GM23338 (cell line): Measurements from ENCODE around the gene SMIM35. TPM values are rescaled to one million over a fixed set of nuclear protein-coding genes. Genes with fewer than 3 reads are reported as not detected.

Experiments used
- ATAC-seq: fragments of 200-7000 bp; cut with Tn5 transposase; 3 replicates; pipeline ENCODE4 v1.9.1; 2020
- DNase-seq: peaks from one replicate; pipeline ENCODE4 v3.0.0-alpha.2; 2015; ENCODE audit warnings: low spot score
- H2AFZ ChIP-seq: fragments of 200-600 bp; sonication (generic); 2 replicates; pipeline ENCODE4 v1.8.0; 2016; ENCODE audit warnings: antibody characterized with exemption, mild to moderate bottlenecking, moderate library complexity
- H3F3A ChIP-seq: fragments of 200-600 bp; sonication (generic); replicated peaks from 2 replicates; pipeline ENCODE4 v1.8.0; 2017; ENCODE audit warnings: antibody characterized with exemption, mixed run types, low read depth
- H3K27ac ChIP-seq: fragments of 200-600 bp; sonication (generic); 2 replicates; pipeline ENCODE4 v1.6.1; 2016; ENCODE audit warnings: low read depth
- H3K27me3 ChIP-seq: fragments of 200-600 bp; sonication (generic); 2 replicates; pipeline ENCODE4 v1.8.0; 2016; ENCODE audit warnings: mild to moderate bottlenecking, mixed run types, moderate library complexity; ENCODE audit not compliant: insufficient read depth
- H3K36me3 ChIP-seq: fragments of 200-600 bp; sonication (generic); 2 replicates; pipeline ENCODE4 v1.8.0; 2016; ENCODE audit warnings: mild to moderate bottlenecking; ENCODE audit not compliant: insufficient read depth
- H3K4me1 ChIP-seq: fragments of 200-600 bp; sonication (generic); 2 replicates; pipeline ENCODE4 v1.8.0; 2016; ENCODE audit warnings: mild to moderate bottlenecking, moderate library complexity; ENCODE audit not compliant: insufficient read depth
- H3K4me2 ChIP-seq: fragments of 200-600 bp; sonication (generic); 2 replicates; pipeline ENCODE4 v1.7.1; 2017; ENCODE audit warnings: mixed run types
- H3K4me3 ChIP-seq: fragments of 200-600 bp; sonication (generic); 2 replicates; pipeline ENCODE4 v1.6.1; 2016; ENCODE audit warnings: mixed run types
- H3K79me2 ChIP-seq: fragments of 200-600 bp; sonication (generic); replicated peaks from 2 replicates; pipeline ENCODE4 v1.8.0; 2017; ENCODE audit warnings: mild to moderate bottlenecking; ENCODE audit not compliant: insufficient read depth
- H3K9me2 ChIP-seq: fragments of 200-600 bp; sonication (generic); 2 replicates; pipeline ENCODE4 v1.8.0; 2017; ENCODE audit not compliant: insufficient read depth
- H4K20me1 ChIP-seq: fragments of 200-600 bp; sonication (generic); replicated peaks from 2 replicates; pipeline ENCODE4 v1.8.0; 2017; ENCODE audit warnings: mild to moderate bottlenecking; ENCODE audit not compliant: insufficient read depth
- H3K27ac Mint-ChIP-seq: 2 replicates; pipeline ENCODE4 v1.8.0; 2020; ENCODE audit warnings: inconsistent platforms, mild to moderate bottlenecking, moderate library complexity, mixed read lengths
- H3K27me3 Mint-ChIP-seq: 3 replicates; pipeline ENCODE4 v1.8.0; 2022; ENCODE audit warnings: low read depth, mild to moderate bottlenecking, moderate library complexity, mixed read lengths, inconsistent platforms; ENCODE audit not compliant: insufficient read depth, poor library complexity
- H3K36me3 Mint-ChIP-seq: 3 replicates; pipeline ENCODE4 v1.8.0; 2021; ENCODE audit warnings: low read depth, mild to moderate bottlenecking, inconsistent platforms, moderate library complexity, mixed read lengths
- H3K4me1 Mint-ChIP-seq: 3 replicates; pipeline ENCODE4 v1.8.0; 2020; ENCODE audit warnings: mild to moderate bottlenecking, inconsistent platforms, mixed read lengths
- H3K4me3 Mint-ChIP-seq: 3 replicates; pipeline ENCODE4 v1.8.0; 2021; ENCODE audit warnings: moderate library complexity, mild to moderate bottlenecking, inconsistent platforms, mixed read lengths
- H3K9me3 Mint-ChIP-seq: 3 replicates; pipeline ENCODE4 v1.8.0; 2020; ENCODE audit warnings: moderate library complexity, mild to moderate bottlenecking, inconsistent platforms, mixed read lengths
- CREB1 ChIP-seq: fragments of 250-450 bp; sonication (Bioruptor Pico); IDR thresholded peaks from 2 replicates; pipeline ENCODE4 v1.5.0; 2020; ENCODE audit warnings: low read depth, mild to moderate bottlenecking, moderate library complexity
- ETS1 ChIP-seq: IDR thresholded peaks from 2 replicates; pipeline ENCODE4 v1.6.1; 2016; ENCODE audit warnings: antibody characterized with exemption
- EZH2 ChIP-seq: fragments of 200-600 bp; sonication (generic); IDR thresholded peaks from one replicate; pipeline ENCODE4 v1.8.0; 2017; ENCODE audit warnings: antibody characterized with exemption, mild to moderate bottlenecking, low read depth; ENCODE audit not compliant: unreplicated experiment
- EZH2phosphoT487 ChIP-seq: fragments of 200-600 bp; sonication (generic); IDR thresholded peaks from one replicate; pipeline ENCODE4 v1.8.1; 2018; ENCODE audit warnings: antibody characterized with exemption; ENCODE audit not compliant: unreplicated experiment
- JUNB ChIP-seq: IDR thresholded peaks from one replicate; pipeline ENCODE4 v1.6.1; 2016; ENCODE audit warnings: antibody characterized with exemption; ENCODE audit not compliant: unreplicated experiment
- NANOG ChIP-seq: IDR thresholded peaks from 2 replicates; pipeline ENCODE4 v1.6.1; 2016; ENCODE audit warnings: antibody characterized with exemption, borderline replicate concordance
- POLR2AphosphoS5 ChIP-seq: IDR thresholded peaks from 2 replicates; pipeline ENCODE4 v1.6.1; 2016; ENCODE audit warnings: antibody characterized with exemption, low read depth
- REST ChIP-seq: IDR thresholded peaks from one replicate; pipeline ENCODE4 v1.6.1; 2018; ENCODE audit warnings: antibody characterized with exemption; ENCODE audit not compliant: unreplicated experiment
- STAT1 ChIP-seq: IDR thresholded peaks from one replicate; pipeline ENCODE4 v1.6.1; 2016; ENCODE audit warnings: antibody characterized with exemption; ENCODE audit not compliant: unreplicated experiment
- ZNF114 ChIP-seq: fragments of 250-450 bp; sonication (Bioruptor Pico); IDR thresholded peaks from 2 replicates; pipeline ENCODE4 v1.5.0; 2020; ENCODE audit warnings: mild to moderate bottlenecking, moderate library complexity
- ZNF331 ChIP-seq: fragments of 250-450 bp; sonication (Bioruptor Pico); IDR thresholded peaks from 2 replicates; pipeline ENCODE4 v1.5.0; 2020; ENCODE audit warnings: low read depth, mild to moderate bottlenecking, moderate library complexity
- polyA plus RNA-seq: library from polyadenylated mRNA; unstranded; fragments of >200 nt; fragmentation: Nextera tagmentation; extraction: Ambion mirVana; gene quantifications from 2 replicates; pipeline ENCODE4 v1.2.1, GENCODE V29; 2016
- total RNA-seq: library from RNA; depleted of rRNA; stranded (reverse); fragments of >200 nt; shearing (Covaris generic); gene quantifications from 2 replicates; pipeline ENCODE4 v1.2.3, GENCODE V29; 2014
- TF ChIP-seq, protein P1 (sequence below): fragments of 250-450 bp; sonication (Bioruptor Pico); IDR thresholded peaks from 2 replicates; pipeline ENCODE4 v1.5.0; 2020; ENCODE audit warnings: mild to moderate bottlenecking, moderate library complexity
- TF ChIP-seq, protein P2 (sequence below), 2 experiments: fragments of 200-600 bp in 1 of 2; sonication (generic) in 1 of 2; conservative IDR thresholded peaks; 2 replicates each; pipeline versions ENCODE4 v1.5.1 to v1.6.1; 2016 to 2017; ENCODE audit warnings: antibody characterized with exemption in 2 of 2, low read depth in 2 of 2, mild to moderate bottlenecking in 2 of 2, moderate library complexity in 1 of 2

Gene SMIM35
- total and polyA plus RNA-seq, 2 experiments from 2014 or later: not detected

GRCh38 chr11:118065384-118065783 lies 21.4 kb downstream of the SMIM35 start:
- 0 out of 2 replicates have a peak, but pooled peaks cover 4% of the 10 kb centered on the region for H3K9me2 ChIP-seq
- Mint-ChIP-seq H3K27ac (no peak overlapping the region), H3K9me3 (no peaks in the 10 kb centered on the region), H3K4me3 (no peak overlapping the region), H3K4me1 (no peaks in the 10 kb centered on the region; the same call in 1 of the 3 replicates), H3K36me3 (no peaks in the 10 kb centered on the region), H3K27me3 (peaks cover 6% of the 10 kb centered on the region)
- no peak overlapping the region for H3K4me3 ChIP-seq
- H4K20me1 ChIP-seq: no peaks in the 10 kb centered on the region
- TF ChIP-seq, protein P1, sequence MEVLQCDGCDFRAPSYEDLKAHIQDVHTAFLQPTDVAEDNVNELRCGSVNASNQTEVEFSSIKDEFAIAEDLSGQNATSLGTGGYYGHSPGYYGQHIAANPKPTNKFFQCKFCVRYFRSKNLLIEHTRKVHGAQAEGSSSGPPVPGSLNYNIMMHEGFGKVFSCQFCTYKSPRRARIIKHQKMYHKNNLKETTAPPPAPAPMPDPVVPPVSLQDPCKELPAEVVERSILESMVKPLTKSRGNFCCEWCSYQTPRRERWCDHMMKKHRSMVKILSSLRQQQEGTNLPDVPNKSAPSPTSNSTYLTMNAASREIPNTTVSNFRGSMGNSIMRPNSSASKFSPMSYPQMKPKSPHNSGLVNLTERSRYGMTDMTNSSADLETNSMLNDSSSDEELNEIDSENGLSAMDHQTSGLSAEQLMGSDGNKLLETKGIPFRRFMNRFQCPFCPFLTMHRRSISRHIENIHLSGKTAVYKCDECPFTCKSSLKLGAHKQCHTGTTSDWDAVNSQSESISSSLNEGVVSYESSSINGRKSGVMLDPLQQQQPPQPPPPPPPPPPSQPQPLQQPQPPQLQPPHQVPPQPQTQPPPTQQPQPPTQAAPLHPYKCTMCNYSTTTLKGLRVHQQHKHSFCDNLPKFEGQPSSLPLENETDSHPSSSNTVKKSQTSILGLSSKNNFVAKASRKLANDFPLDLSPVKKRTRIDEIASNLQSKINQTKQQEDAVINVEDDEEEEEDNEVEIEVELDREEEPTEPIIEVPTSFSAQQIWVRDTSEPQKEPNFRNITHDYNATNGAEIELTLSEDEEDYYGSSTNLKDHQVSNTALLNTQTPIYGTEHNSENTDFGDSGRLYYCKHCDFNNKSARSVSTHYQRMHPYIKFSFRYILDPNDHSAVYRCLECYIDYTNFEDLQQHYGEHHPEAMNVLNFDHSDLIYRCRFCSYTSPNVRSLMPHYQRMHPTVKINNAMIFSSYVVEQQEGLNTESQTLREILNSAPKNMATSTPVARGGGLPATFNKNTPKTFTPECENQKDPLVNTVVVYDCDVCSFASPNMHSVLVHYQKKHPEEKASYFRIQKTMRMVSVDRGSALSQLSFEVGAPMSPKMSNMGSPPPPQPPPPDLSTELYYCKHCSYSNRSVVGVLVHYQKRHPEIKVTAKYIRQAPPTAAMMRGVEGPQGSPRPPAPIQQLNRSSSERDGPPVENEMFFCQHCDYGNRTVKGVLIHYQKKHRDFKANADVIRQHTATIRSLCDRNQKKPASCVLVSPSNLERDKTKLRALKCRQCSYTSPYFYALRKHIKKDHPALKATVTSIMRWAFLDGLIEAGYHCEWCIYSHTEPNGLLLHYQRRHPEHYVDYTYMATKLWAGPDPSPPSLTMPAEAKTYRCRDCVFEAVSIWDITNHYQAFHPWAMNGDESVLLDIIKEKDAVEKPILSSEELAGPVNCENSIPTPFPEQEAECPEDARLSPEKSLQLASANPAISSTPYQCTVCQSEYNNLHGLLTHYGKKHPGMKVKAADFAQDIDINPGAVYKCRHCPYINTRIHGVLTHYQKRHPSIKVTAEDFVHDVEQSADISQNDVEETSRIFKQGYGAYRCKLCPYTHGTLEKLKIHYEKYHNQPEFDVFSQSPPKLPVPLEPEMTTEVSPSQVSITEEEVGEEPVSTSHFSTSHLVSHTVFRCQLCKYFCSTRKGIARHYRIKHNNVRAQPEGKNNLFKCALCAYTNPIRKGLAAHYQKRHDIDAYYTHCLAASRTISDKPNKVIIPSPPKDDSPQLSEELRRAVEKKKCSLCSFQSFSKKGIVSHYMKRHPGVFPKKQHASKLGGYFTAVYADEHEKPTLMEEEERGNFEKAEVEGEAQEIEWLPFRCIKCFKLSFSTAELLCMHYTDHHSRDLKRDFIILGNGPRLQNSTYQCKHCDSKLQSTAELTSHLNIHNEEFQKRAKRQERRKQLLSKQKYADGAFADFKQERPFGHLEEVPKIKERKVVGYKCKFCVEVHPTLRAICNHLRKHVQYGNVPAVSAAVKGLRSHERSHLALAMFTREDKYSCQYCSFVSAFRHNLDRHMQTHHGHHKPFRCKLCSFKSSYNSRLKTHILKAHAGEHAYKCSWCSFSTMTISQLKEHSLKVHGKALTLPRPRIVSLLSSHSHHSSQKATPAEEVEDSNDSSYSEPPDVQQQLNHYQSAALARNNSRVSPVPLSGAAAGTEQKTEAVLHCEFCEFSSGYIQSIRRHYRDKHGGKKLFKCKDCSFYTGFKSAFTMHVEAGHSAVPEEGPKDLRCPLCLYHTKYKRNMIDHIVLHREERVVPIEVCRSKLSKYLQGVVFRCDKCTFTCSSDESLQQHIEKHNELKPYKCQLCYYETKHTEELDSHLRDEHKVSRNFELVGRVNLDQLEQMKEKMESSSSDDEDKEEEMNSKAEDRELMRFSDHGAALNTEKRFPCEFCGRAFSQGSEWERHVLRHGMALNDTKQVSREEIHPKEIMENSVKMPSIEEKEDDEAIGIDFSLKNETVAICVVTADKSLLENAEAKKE: no peak
- TF ChIP-seq CREB1 (no peak), REST (no peak), POLR2AphosphoS5 (no peak), EZH2phosphoT487 (no peak), ZNF114 (CRISPR knock-in tag) (no peak), EZH2 (no peak), ETS1 (no peak), ZNF331 (CRISPR knock-in tag) (no peak), NANOG (no peak), STAT1 (no peak), JUNB (no peak)
- TF ChIP-seq, protein P2, sequence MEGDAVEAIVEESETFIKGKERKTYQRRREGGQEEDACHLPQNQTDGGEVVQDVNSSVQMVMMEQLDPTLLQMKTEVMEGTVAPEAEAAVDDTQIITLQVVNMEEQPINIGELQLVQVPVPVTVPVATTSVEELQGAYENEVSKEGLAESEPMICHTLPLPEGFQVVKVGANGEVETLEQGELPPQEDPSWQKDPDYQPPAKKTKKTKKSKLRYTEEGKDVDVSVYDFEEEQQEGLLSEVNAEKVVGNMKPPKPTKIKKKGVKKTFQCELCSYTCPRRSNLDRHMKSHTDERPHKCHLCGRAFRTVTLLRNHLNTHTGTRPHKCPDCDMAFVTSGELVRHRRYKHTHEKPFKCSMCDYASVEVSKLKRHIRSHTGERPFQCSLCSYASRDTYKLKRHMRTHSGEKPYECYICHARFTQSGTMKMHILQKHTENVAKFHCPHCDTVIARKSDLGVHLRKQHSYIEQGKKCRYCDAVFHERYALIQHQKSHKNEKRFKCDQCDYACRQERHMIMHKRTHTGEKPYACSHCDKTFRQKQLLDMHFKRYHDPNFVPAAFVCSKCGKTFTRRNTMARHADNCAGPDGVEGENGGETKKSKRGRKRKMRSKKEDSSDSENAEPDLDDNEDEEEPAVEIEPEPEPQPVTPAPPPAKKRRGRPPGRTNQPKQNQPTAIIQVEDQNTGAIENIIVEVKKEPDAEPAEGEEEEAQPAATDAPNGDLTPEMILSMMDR (conservative IDR thresholded peaks at IDR 0.05; ENCODE audit: low read depth in 2 of 2): no peak
- H3K27ac ChIP-seq: no peak overlapping the region
- H3K4me1 ChIP-seq: no peaks in the 10 kb centered on the region
- H3K36me3 ChIP-seq: no peaks in the 10 kb centered on the region
- H3F3A ChIP-seq: no peaks in the 10 kb centered on the region
- H3K79me2 ChIP-seq: no peaks in the 10 kb centered on the region
- DNase-seq (no peak), ATAC-seq (no peak)
- no peak overlapping the region for H3K4me2 ChIP-seq
- no peaks in the 10 kb centered on the region for H3K27me3 ChIP-seq
- 0 out of 2 replicates have a peak overlapping the region, but pooled peaks have one; percentile 28 for H2AFZ ChIP-seq
